Activated naive CD8-positive, alpha-beta T cell treated with anti-CD3 and anti-CD28 coated beads, Interleukin-2, amount 50 U/mL, for 24 hours (primary cell): ENCODE results near the gene TNS3.
"Not testable (repeated sequence)": the region's sequence is repeated elsewhere in the genome, so short reads cannot be mapped to it uniquely, and the experiment has no call there.

Experiments used
- ATAC-seq: fragments of 150-1000 bp; cut with Tn5 transposase; one replicate; pipeline ENCODE4 v1.10.0; 2021
- DNase-seq: peaks from one replicate; pipeline ENCODE4 v3.0.0; 2021
- H3K27ac Mint-ChIP-seq: one replicate; pipeline ENCODE4 v1.8.0; 2021; ENCODE audit warnings: mild to moderate bottlenecking, mixed read lengths
- H3K27me3 Mint-ChIP-seq: one replicate; pipeline ENCODE4 v1.8.0; 2021; ENCODE audit warnings: mixed read lengths
- H3K36me3 Mint-ChIP-seq: one replicate; pipeline ENCODE4 v1.8.0; 2021; ENCODE audit warnings: low read depth, mixed read lengths
- H3K4me1 Mint-ChIP-seq: one replicate; pipeline ENCODE4 v1.8.0; 2021; ENCODE audit warnings: mixed read lengths
- H3K4me3 Mint-ChIP-seq: one replicate; pipeline ENCODE4 v1.8.0; 2021; ENCODE audit warnings: mild to moderate bottlenecking, moderate library complexity, mixed read lengths
- H3K9me3 Mint-ChIP-seq: one replicate; pipeline ENCODE4 v1.8.0; 2021; ENCODE audit warnings: mixed read lengths

Gene TNS3

GRCh38 chr7:47474211-47474936 is 107.5 kb downstream of the TNS3 start:
- Mint-ChIP-seq H3K4me1 (peaks cover 5% of the 10 kb centered on the region), H3K27ac (no peak overlapping the region), H3K4me3 (no peak overlapping the region)

GRCh38 chr7:47473499-47474210 is 108.3 kb downstream of the TNS3 start:
- Mint-ChIP-seq H3K27me3 (no peaks in the 10 kb centered on the region), H3K9me3 (no peaks in the 10 kb centered on the region), H3K4me1 (peaks cover under 1% of the 10 kb centered on the region), H3K36me3 (no peaks in the 10 kb centered on the region), H3K27ac (no peak overlapping the region), H3K4me3 (no peak overlapping the region)
- no peak for ATAC-seq
- DNase-seq = no peak

More at GRCh38 chr7:47474211-47474936, 107.5 kb downstream of the TNS3 start:
- Mint-ChIP-seq H3K9me3 (no peaks in the 10 kb centered on the region), H3K36me3 (no peaks in the 10 kb centered on the region), H3K27me3 (no peaks in the 10 kb centered on the region)
- DNase-seq (no peak), ATAC-seq (no peak)

GRCh38 chr7:47472444-47473157 is 109.3 kb downstream of the TNS3 start:
- ATAC-seq (no peak), DNase-seq (no peak)
- no peaks in the 10 kb centered on the region for H3K9me3 Mint-ChIP-seq
- no peak overlapping the region for H3K4me3 Mint-ChIP-seq
- no peak overlapping the region for H3K27ac Mint-ChIP-seq
- H3K27me3 Mint-ChIP-seq = no peaks in the 10 kb centered on the region
- H3K36me3 Mint-ChIP-seq = no peaks in the 10 kb centered on the region
- H3K4me1 Mint-ChIP-seq = no peaks in the 10 kb centered on the region

DNA sequence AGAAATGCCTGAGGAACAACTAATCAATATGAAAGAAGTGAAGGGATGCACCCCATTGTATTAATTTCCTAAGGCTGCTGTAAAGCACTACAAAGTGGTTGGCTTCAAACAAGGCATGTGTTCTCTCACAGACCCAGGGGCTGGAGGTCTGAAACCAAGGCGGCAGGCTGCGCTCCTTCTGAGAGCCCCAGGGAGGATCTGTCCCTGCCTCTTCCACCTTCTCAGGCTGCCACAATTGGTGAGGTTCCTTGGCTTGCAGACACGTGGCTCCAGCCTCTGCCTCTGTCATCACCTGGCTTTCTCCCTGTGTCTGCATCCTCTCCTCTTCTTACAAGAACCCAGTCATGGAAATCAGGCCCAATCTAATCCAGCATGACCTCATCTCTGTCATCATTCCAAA is 110.1 kb downstream of the TNS3 start:
- Mint-ChIP-seq H3K9me3 (no peaks in the 10 kb centered on the region), H3K27me3 (no peaks in the 10 kb centered on the region), H3K36me3 (no peaks in the 10 kb centered on the region), H3K27ac (no peak overlapping the region), H3K4me3 (no peak overlapping the region), H3K4me1 (no peaks in the 10 kb centered on the region)
- no peak for ATAC-seq
- no peak for DNase-seq

DNA sequence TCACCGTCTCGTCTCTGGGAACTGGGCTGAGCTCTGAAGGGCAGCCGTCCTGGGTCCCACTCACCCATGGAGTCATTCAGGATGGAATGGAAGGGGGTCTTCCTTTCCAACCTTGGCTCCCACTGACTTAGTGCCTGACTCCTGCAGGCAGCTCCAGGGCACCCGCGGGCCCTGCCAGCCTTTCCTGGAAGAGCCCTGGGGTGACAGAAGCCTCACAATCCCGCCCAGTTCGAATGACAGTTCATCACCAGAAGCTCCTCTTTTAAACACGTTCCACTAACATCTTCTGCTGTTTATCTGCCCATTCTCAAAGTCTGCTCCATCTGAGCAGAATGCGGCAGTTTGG is 110.6 kb downstream of the TNS3 start:
- Mint-ChIP-seq H3K36me3 (no peaks in the 10 kb centered on the region), H3K27ac (no peak overlapping the region), H3K27me3 (no peaks in the 10 kb centered on the region), H3K9me3 (no peaks in the 10 kb centered on the region), H3K4me1 (no peaks in the 10 kb centered on the region), H3K4me3 (no peak overlapping the region)
- no peak for DNase-seq
- ATAC-seq = no peak

- Mint-ChIP-seq H3K4me3 (no peak overlapping the region), H3K27me3 (no peaks in the 10 kb centered on the region), H3K36me3 (no peaks in the 10 kb centered on the region), H3K27ac (no peak overlapping the region), H3K9me3 (no peaks in the 10 kb centered on the region), H3K4me1 (no peaks in the 10 kb centered on the region)
- no peak for ATAC-seq
- no peak for DNase-seq
These were observed 111.1 kb downstream of the TNS3 start for GRCh38 chr7:47470567-47471357.

DNA sequence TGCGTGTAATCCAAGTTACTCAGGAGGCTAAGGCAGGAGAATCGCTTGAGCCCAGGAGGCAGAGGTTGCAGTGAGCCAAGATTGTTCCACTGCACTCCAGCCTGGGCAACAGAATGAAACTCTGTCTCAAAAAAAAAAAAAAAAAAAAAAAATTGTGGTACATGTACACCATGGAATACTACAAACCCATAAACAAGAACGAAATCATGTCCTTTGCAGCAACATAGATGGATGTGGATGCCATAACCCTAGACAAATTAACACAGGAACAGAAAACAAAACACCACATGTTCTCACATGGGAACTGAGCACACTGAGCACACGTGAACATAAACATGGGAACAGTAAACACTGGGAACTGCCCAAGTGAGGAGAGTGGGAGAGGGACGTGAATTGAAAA is 112.1 kb downstream of the TNS3 start:
- not testable (repeated sequence) for ATAC-seq, H3K4me3 Mint-ChIP-seq, H3K9me3 Mint-ChIP-seq, DNase-seq, H3K36me3 Mint-ChIP-seq, H3K27me3 Mint-ChIP-seq, H3K27ac Mint-ChIP-seq, H3K4me1 Mint-ChIP-seq

DNA sequence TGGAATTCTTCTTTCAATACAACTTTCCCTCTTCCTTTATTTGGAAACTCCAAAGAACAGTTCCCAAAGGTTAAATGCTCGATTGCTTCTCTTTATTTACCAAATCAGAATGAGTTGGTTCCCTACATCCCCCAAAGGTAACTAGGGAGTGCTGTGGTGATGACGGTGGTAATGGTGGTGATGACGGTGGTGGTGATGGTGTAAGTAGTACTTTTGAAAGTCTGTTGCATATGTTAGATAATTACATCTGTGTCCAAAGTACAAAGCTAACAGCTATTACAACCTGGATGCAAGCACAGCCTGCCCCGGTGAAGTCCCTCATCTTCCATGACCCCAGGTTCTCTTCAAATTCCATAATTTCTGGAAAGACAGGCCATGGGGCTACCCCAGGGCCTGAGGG is 115.1 kb downstream of the TNS3 start:
- H3K36me3 Mint-ChIP-seq = no peaks in the 10 kb centered on the region
- DNase-seq (no peak), ATAC-seq (no peak)
- no peaks in the 10 kb centered on the region for H3K4me1 Mint-ChIP-seq
- no peak overlapping the region for H3K4me3 Mint-ChIP-seq
- H3K27me3 Mint-ChIP-seq = no peaks in the 10 kb centered on the region
- H3K9me3 Mint-ChIP-seq = no peaks in the 10 kb centered on the region
- H3K27ac Mint-ChIP-seq = peak overlapping the region; percentile 45

DNA sequence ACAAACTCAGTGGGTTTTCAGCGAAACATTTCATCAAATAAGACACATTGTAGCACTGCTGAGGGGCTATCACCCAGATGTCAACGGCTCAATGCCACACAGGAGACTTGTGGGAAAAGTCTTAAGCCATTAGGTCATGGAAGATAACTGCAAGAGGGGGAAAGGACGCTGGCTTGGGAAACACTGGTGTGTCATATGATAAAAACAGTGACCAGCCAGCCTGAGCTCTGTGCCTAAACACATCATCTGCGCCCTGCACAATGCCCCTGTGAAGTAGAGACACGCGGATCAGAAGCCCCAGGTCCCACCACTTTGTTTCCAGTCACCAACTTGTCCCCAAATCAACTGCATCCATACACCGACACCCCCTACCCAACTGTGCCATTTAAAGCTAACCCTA is 116.7 kb downstream of the TNS3 start:
- no peak for ATAC-seq
- Mint-ChIP-seq H3K27ac (no peak overlapping the region), H3K4me1 (no peaks in the 10 kb centered on the region), H3K4me3 (no peak overlapping the region), H3K27me3 (no peaks in the 10 kb centered on the region), H3K9me3 (no peaks in the 10 kb centered on the region), H3K36me3 (no peaks in the 10 kb centered on the region)
- DNase-seq = no peak

DNA sequence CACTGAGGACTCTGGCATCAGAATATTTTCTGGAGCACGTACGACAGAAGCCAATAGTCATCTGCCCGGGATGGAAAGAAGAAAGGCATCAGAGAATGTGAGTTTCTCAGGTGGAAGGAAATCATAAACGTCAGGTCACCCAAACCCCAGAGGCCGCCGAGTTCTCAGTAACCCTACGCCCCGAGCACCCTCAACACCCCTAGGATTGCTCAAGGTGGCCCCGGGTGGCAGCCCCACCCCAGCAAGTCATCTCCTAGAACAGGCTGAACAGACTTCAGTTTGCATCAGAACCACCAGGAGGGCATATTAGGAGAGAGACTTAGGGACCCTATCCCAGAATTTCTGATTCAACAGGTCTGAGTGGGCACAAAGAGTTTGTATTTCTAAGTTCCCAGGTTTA is 117.6 kb downstream of the TNS3 start:
- Mint-ChIP-seq H3K4me1 (no peaks in the 10 kb centered on the region), H3K36me3 (no peaks in the 10 kb centered on the region), H3K27me3 (no peaks in the 10 kb centered on the region), H3K9me3 (no peaks in the 10 kb centered on the region), H3K4me3 (no peak overlapping the region), H3K27ac (no peak overlapping the region)
- ATAC-seq = no peak
- no peak for DNase-seq

DNA sequence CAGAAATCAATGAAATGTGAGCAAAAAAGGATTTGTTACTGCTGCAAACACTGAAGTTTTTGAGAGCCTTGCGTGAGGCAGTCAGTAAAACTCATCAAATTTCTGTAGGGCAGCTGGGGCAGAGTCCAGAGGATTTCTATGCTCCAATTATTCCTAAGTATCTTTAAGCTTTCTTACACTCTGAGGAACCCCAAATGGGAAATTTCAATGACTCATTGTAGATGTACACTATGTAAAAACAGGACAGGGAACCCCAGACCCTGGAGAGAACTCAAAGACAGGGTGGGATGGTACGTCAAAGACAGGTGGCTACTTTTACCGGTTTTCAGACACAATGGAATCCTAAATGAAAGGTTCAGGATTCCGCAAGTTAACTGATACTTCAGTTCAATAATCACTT is 120.2 kb downstream of the TNS3 start:
- Mint-ChIP-seq H3K4me1 (no peaks in the 10 kb centered on the region), H3K4me3 (no peak overlapping the region), H3K36me3 (no peaks in the 10 kb centered on the region), H3K9me3 (no peaks in the 10 kb centered on the region), H3K27me3 (no peaks in the 10 kb centered on the region), H3K27ac (no peak overlapping the region)
- ATAC-seq (no peak), DNase-seq (no peak)

DNA sequence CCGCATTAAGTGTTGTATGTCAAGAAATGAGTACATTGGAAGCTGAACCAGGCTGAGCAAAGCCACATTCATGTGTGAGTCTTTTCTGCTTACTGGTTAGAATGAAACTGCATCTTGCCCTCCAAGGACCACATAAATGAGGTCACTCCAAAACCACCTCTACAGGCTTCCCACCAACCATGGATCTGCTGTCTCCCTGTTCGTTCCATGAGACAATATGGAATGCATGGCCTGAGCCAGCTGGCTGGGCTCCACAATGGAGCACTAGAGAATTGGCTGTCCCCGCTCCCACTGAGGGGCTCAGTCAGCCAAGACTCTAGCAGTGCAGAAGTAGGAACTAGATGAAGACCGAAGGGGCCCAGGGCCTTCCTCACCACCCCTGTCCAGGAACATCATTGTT is 120.8 kb downstream of the TNS3 start:
- Mint-ChIP-seq H3K27ac (no peak overlapping the region), H3K4me3 (no peak overlapping the region), H3K27me3 (no peaks in the 10 kb centered on the region), H3K36me3 (no peaks in the 10 kb centered on the region), H3K9me3 (no peaks in the 10 kb centered on the region), H3K4me1 (no peaks in the 10 kb centered on the region)
- DNase-seq (no peak), ATAC-seq (no peak)

DNA sequence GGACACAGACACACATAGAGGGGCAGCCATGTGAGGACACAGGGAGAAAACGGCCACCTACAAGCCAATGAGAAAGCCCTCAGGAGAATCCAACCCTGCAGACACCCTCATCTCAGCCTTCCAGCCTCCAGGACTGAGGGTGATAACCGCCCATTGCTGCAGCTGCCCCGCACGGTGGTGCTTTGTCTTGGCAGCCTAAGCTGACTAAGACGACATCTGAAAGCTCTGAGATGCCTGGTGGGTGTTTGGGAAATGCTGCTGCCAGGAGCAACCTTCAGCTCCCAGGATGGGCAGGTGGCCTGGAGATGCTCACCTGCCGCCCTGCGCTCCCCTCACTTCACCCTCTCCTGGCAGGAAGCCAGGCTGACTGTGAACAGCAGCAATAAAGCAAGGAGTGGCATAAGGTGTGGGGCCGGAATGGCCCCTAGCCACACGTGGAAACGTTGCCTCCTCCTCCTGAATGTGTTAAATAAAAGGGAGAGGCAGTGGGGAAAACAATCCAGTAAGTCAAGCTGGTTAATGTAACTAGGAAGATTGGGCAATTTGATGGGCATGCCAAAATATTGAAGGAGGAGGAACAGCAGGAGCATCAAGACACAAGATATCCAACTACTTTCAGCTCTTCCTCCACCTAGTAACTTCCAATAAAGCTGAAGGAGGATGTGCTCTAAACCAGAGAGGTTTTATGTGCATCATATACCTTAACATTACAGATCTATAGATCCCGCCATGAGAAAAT is 121.5 kb downstream of the TNS3 start:
- no peak overlapping the region for H3K4me3 Mint-ChIP-seq
- H3K27ac Mint-ChIP-seq = no peak overlapping the region
- H3K27me3 Mint-ChIP-seq = no peaks in the 10 kb centered on the region
- H3K36me3 Mint-ChIP-seq = no peaks in the 10 kb centered on the region
- H3K4me1 Mint-ChIP-seq = no peaks in the 10 kb centered on the region
- DNase-seq (no peak), ATAC-seq (no peak)
- no peaks in the 10 kb centered on the region for H3K9me3 Mint-ChIP-seq

GRCh38 chr7:47458486-47458885 is 123.4 kb downstream of the TNS3 start:
- Mint-ChIP-seq H3K4me3 (no peak overlapping the region), H3K9me3 (no peaks in the 10 kb centered on the region), H3K27me3 (no peaks in the 10 kb centered on the region), H3K27ac (no peak overlapping the region), H3K4me1 (no peaks in the 10 kb centered on the region), H3K36me3 (no peaks in the 10 kb centered on the region)
- DNase-seq (no peak), ATAC-seq (no peak)
